Astrocyte of the hippocampus (primary cell): Measurements from ENCODE around the gene LOXL1.

Experiments used
- DNase-seq: peaks from one replicate; pipeline ENCODE4 v3.0.0; 2011; ENCODE audit warnings: low read depth, low spot score

Gene LOXL1

DNA sequence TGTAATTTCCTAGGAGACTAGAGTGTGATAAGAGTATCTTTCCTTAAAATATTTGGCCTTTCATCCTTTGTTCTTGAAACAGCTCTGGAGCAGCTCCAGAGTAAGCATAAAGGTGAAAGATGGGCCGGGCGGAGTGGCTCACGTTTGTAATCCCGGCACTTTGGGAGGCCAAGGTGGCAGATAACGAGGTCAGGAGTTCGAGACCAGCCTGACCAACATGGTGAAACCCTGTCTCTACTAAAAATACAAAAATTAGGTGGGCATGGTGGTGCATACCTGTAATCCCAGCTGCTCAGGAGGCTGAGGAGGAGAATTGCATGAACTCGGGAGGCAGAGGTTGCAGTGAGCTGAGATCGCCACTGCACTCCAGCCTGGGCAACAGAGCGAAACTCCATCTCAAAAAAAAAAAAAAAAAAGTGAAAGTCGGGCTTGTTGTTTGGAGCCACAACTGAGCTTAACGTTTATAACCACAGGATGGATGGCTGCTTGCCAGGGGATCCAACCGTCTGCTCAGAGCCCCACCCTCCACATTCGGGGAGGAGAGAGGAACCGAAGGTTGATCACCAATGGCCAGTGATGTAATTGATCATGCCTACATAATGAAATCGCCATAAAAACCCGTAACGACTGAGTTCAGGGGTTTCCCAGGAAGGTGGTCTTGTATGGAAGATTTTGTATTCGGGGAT lies 49.3 kb downstream of the LOXL1 start:
- DNase-seq = peak; percentile 27

DNA sequence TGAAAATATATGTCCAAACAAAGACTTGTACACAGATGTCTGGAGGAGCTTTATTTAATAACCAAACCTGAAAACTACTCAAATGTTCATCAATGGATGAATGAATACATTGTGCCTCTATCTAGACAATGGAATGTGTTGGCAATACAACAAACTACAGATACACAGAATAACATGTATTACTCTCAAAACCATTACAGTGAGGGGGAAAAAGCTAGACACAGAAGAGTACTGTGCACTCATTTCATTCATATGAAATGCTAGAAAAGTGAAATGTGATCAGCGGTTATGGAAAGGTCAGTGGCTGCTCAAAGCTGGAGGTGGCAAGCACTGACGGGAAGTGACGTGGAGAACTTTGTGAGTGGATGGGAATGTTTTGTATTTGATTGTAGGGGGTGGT lies 52.6 kb downstream of the LOXL1 start:
- peak; percentile 11 for DNase-seq

DNA sequence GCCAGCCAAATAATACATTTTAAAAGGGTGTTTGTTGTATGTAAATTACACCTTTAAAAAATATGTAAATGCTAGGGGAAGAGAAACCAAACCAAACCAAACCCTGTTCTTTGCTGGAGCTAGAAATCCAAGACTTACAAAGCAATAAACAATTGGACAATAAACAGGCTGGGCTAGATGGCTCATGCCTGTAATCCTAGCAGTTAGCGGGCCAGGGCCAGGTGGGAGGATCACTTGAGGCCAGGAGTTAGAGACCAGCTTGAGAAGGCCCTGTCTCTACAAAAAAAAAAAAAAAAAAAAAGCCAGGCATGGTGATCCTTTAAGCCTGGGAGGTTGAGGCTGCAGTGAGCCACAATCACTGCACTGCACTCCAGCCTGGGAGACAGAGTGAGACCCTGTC lies 53.4 kb downstream of the LOXL1 start:
- DNase-seq = no peak

DNA sequence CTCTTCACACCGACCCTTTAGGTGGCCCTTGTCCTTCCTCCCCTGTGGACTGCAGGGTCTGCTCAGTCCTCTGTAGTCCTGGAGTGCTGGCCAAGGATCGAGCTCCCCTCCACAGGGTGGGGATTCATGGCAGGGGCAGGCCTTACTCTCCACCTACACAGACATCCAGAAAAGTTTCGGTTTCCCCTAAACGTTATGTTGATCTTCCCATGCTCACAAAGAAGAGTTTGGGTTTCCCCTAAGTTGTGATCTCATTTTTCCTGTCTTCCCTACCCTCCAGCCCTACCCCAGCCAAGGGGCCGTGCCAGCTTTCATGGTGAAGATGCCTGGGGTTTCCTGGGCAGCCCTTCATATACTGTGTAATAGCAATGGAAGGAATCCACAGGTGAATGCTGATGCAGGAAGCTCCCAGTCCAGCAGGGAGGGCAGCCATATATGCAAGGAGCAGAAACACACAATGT lies 55.5 kb downstream of the LOXL1 start:
- DNase-seq = peak; percentile 58

DNA sequence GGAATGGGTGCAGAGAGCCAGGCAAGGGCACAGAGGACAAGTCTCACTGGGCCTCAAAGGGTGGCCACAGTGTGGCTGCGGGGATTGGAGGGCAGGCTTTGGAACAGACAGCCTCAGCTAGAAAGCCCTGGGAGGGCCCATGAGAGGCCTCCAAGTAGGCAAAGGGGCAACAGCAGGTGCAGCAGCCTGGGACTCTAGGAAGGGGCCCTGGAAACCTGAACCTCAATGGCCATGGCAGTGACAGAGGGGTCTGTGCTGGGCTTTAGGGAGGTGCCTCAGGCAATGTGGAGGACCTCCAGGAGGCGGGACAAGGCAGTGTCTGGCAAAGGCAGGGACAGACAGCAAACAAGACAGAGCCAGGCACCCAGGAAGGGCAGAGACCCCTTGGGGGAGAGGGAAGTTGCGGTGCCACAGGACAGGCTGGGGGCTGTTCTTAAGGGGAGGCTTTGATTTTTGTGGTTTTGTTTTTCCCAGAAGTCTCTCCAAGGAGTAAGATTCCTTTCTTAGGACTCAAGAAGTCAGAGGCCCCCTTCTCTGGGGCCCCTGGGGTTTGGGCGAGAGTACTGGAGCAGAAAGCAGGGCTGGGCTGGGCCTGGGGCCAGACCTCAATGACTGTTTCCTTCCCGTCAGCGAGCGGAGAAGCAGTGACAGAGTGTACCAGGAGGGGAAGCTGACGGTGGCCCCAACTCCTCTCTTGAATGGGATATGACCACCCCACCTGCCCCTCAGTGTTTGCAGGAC lies 56.1 kb downstream of the LOXL1 start:
- DNase-seq = peak; percentile 97

GRCh38 chr15:73983211-73983727 lies 57.0 kb downstream of the LOXL1 start:
- peak; percentile 89 for DNase-seq

- DNase-seq = no peak
Measured at GRCh38 chr15:73983773-73984172, 57.5 kb downstream of the LOXL1 start.

GRCh38 chr15:73984208-73984979 lies 58.1 kb downstream of the LOXL1 start:
- no peak for DNase-seq

DNA sequence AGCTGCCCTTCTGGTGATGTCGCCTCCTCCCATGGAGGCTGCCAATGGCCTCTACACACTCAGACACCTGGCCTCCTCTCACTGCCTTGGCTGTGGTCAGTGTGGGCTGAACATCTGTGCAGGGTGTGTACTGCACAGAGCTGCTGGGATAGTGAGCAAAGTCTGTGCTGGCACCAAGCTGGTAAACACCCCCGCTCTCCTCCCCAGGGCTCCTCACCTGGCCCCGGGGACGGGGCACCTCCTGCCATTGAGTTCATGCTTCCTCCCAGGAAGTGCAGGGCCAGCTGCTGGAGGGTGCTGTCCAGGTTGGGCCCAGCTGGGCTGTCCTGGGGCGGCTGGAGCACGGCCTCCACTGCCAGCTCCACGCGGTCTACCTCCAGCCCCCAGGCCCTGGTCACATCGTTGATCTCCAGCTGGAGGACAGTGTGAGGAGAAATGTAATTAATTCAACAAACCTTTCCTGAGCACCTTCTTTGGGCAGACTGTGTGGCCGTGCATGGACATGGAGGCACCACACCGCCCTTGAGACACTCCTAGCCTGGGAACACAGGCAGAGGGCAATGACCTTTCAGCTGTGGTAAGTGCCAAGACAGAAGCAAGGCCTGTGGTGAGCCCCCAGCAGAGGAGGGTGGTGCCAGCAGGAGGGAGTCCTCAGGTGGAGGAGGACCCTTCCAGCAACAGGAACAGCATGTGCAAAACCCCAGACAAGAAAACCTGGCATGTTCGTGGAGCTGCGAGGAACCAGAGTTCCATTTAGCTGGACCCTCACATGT lies 59.0 kb downstream of the LOXL1 start:
- no peak for DNase-seq

- no peak for DNase-seq
Measured at GRCh38 chr15:73986055-73986775, 60.0 kb downstream of the LOXL1 start.

DNA sequence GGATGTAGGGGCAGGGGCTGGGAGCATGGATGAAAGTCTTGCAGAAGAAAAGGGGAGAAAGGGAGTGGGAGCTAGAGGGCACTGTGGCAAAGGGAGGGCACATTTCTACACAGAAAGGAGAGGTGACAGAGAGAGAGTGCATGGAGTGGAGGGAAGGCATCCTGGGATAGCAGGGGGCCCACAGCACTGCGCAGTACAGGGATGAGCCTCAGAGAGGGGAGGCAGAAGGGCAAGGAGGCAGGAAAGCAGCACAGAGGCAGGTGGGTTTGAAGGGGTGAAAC lies 60.5 kb downstream of the LOXL1 start:
- DNase-seq = no peak

DNA sequence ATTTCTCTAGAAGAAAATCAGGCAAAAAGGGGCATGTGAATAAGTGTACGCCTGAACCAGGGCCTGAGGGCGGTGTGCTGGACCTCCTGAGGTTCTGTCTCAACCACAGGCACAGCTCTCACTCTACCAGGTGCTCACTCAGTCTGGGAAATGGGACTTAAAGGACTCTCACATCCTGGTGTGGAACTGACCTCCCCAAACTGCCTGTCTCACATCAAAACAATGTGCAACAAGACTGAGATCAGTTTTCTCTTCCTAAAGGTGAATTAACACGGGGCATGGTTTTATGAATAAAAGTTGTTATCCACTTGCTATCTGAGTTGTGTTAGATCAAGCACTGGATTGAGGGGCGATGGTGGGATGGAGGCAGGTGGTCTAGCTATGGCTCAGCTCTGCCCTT lies 61.0 kb downstream of the LOXL1 start:
- DNase-seq = no peak

DNA sequence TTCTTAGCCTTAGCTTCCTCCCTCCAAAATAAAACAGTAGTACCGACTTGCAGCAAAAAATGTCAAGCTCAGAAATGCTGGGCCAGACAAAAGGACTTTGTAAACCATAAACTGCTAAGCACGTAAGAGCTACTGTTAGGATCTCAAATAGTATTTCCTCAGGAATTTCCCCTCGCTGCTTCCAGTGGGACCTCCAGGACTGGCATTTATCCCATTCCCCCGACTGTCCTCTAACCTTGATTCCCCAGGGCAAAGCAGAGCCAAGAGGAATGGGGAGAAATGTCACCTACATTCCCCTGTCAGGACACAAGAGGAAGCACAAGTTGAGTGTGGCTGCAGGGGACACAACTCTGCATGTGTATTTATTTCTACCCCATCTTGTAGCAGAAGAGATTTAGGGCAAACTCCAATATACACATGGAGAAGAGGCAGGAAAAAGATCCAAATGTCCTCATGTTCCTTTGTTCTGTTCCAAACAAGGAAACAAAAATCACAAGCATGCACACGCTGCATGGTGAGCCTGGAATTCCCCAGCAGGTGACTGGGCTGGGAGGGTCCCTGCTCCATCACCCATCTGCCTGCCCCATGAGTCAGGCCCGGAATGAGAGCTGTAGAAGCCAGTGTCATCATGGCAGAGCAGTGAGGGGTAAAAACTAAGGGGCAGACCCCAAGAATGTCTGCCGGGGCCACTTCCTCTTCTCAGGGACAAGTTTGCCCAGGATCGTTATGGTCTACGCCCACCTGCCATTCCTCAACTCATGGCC lies 61.6 kb downstream of the LOXL1 start:
- peak; percentile 76 for DNase-seq

DNA sequence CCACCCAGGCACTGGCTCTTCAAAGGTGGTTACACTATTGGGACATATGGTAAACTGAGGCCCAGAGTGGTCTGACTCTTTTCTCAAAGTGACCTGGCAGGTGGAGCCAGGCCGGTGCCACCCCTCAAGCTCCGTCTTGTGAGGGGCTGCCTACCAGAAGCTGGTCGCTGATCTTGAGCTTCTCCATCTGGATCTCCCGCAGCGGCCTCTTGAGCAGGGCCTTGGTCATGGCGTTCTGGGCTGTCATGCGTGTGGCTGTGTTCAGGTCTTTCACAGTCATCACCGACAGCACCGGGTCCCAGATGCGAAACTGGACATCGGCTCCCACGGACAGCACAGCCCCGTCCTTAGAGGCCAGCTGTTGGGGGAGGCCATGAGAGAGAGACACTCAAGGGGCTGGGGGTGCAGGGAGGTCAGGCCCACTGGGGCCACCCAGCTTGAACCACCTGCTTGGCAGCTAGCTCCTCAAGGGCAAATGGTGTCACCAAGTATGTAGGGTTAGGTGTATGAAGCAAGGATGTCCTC lies 62.2 kb downstream of the LOXL1 start:
- no peak for DNase-seq

GRCh38 chr15:73989001-73989798 lies 62.9 kb downstream of the LOXL1 start:
- peak; percentile 80 for DNase-seq

- no peak for DNase-seq
Measured at GRCh38 chr15:73990250-73991005, 64.2 kb downstream of the LOXL1 start.

GRCh38 chr15:73991260-73991659 lies 65.0 kb downstream of the LOXL1 start:
- no peak for DNase-seq
